Upper lobe of left lung (tissue), 6 donors: ENCODE data around the gene PAPSS2. TPM values are rescaled to one million over a fixed set of nuclear protein-coding genes. Genes with fewer than 3 reads are reported as not detected.
"Not testable (repeated sequence)": the region's sequence is repeated elsewhere in the genome, so short reads cannot be mapped to it uniquely, and the experiment has no call there.

Experiments used
- ATAC-seq, 2 donors: fragments of 200-7000 bp; cut with Tn5 transposase; one replicate each; pipeline ENCODE4 v1.9.1; 2022; ENCODE audit warnings: mild to moderate bottlenecking in 2 of 2, moderate library complexity in 2 of 2; ENCODE audit not compliant: low FRiP score in 2 of 2
- DNase-seq, 2 donors: peaks; one replicate each; pipeline ENCODE4 v3.0.0-alpha.2; 2019 to 2020
- H3K27ac ChIP-seq, 4 donors: fragments of 200-600 bp; sonication (generic); one replicate each; pipeline ENCODE4 v1.5.1; 2016 to 2019
- H3K27me3 ChIP-seq, 4 donors: fragments of 200-600 bp; sonication (generic); one replicate each; pipeline ENCODE4 v1.5.1; 2017 to 2019
- H3K36me3 ChIP-seq, 4 donors: fragments of 200-600 bp; sonication (generic); one replicate each; pipeline ENCODE4 v1.5.1; 2016 to 2019
- H3K4me1 ChIP-seq, 4 donors: fragments of 200-600 bp; sonication (generic); one replicate each; pipeline ENCODE4 v1.5.1; 2018 to 2019
- H3K4me3 ChIP-seq, 4 donors: fragments of 200-600 bp; sonication (generic); one replicate each; pipeline ENCODE4 v1.5.1; 2017 to 2019; ENCODE audit warnings: mild to moderate bottlenecking in 2 of 4, moderate library complexity in 1 of 4
- H3K9me3 ChIP-seq, 4 donors: fragments of 200-600 bp; sonication (generic); one replicate each; pipeline ENCODE4 v1.5.1; 2018 to 2019
- CTCF ChIP-seq, 6 experiments: fragments of 450-650 bp in 4 of 6; fragments of 200-600 bp in 2 of 6; sonication (generic) in 2 of 6; IDR thresholded peaks; one replicate each; pipeline ENCODE4 v1.5.1; 2016 to 2019; ENCODE audit warnings: antibody characterized with exemption in 6 of 6
- EP300 ChIP-seq, 4 donors: sonication (generic); formaldehyde crosslinking; IDR thresholded peaks; one replicate each; pipeline ENCODE4 v1.5.1; 2017; ENCODE audit warnings: antibody characterized with exemption in 4 of 4, control low read depth in 2 of 4
- POLR2A ChIP-seq, 4 donors: fragments of 450-650 bp; IDR thresholded peaks; one replicate each; pipeline ENCODE4 v1.5.1; 2016 to 2017; ENCODE audit warnings: antibody characterized with exemption in 4 of 4, mild to moderate bottlenecking in 2 of 4
- POLR2AphosphoS5 ChIP-seq, 2 donors: sonication (generic); formaldehyde crosslinking; IDR thresholded peaks; one replicate each; pipeline ENCODE4 v1.5.1; 2017; ENCODE audit warnings: antibody characterized with exemption in 2 of 2
- WGBS, 2 donors: methylation state at CpG; one replicate each; pipeline ENCODE4 v1.1.5; 2017 to 2018; 5-methylcytosine and 5-hydroxymethylcytosine counted together
- total RNA-seq, 6 donors: library from RNA; depleted of rRNA in 4 of 6; stranded (reverse); fragments of >200 nt in 4 of 6; gene quantifications; one replicate each; pipeline versions ENCODE4 v1.1.0 to v1.2.1, GENCODE V29; 2016 to 2021
- donor health status: DM: no; HTN: no; CAD: no; lungs with moderate emphysema.
- donor health status: DM: no; HTN: yes; CAD: no; lungs with severe emphysema.

The PAPSS2 gene
- 100 to 1,000 TPM in 5 of 6 donors, 10 to 100 TPM in 1; 48.2 to 217 (median 159) TPM for total RNA-seq

GRCh38 chr10:87659571-87660483 is at the start of gene PAPSS2:
Gene PAPSS2 (plus strand): TSS chr10:87659878. CDS start chr10:87659982, 104 bp downstream.
- H3K4me1 ChIP-seq, result peaks cover 26 to 58% (median 42%) of the 10 kb centered on the region in 4 donors

GRCh38 chr10:87611341-87611740 is 48.3 kb upstream of the PAPSS2 start:
- 85 to 96% methylated on average over 2 of the region's 2 CpGs for WGBS, 2 donors
- not testable (repeated sequence) for H3K9me3 ChIP-seq, ATAC-seq, DNase-seq, H3K4me3 ChIP-seq, H3K36me3 ChIP-seq, H3K4me1 ChIP-seq, H3K27me3 ChIP-seq, H3K27ac ChIP-seq

More at GRCh38 chr10:87659571-87660483, at the start of gene PAPSS2:
- Histone ChIP-seq H3K36me3 (peaks cover 0 to 8% (median 0%) of the 10 kb centered on the region in 4 donors), H3K27ac (peak within 1 kb of the TSS; percentile 88 to 98 (median 94)), H3K4me3 (peak within 1 kb of the TSS; percentile 70 to 77 (median 75)), H3K9me3 (no peaks in the 10 kb centered on the region), H3K27me3 (no peaks in the 10 kb centered on the region)
- ATAC-seq, result peak; percentile 83 to 91
- no peak for TF ChIP-seq EP300 (IDR thresholded peaks at IDR 0.05)
- peak in 2 of 4 donors; percentile 17 to 84 for TF ChIP-seq POLR2A (IDR thresholded peaks at IDR 0.05)
- no peak for TF ChIP-seq CTCF (IDR thresholded peaks at IDR 0.05)
- peak in 1 of 2 donors; percentile 54 for TF ChIP-seq POLR2AphosphoS5 (IDR thresholded peaks at IDR 0.05)
- peak; percentile 78 to 92 for DNase-seq
- 1 to 2% methylated on average over 24 to 48 of the region's 82 CpGs for WGBS, 2 donors

- Histone ChIP-seq H3K36me3 (no peaks in the 10 kb centered on the region), H3K27ac (no peak overlapping the region), H3K9me3 (peaks cover 0 to 4% (median 0%) of the 10 kb centered on the region in 4 donors), H3K27me3 (no peaks in the 10 kb centered on the region), H3K4me3 (no peak overlapping the region), H3K4me1 (peaks cover 0 to 5% (median 0%) of the 10 kb centered on the region in 4 donors)
- 90 to 100% methylated on average over 2 of the region's 2 CpGs for WGBS, 2 donors
- DNase-seq (no peak), ATAC-seq (no peak)
- no peak for TF ChIP-seq POLR2AphosphoS5 (IDR thresholded peaks at IDR 0.05)
Measured at GRCh38 chr10:87612115-87612514, 47.6 kb upstream of the PAPSS2 start.

GRCh38 chr10:87613751-87614150 is 45.9 kb upstream of the PAPSS2 start:
- DNase-seq (no peak), ATAC-seq (no peak)
- H3K4me3 ChIP-seq, result no peak overlapping the region
- no peaks in the 10 kb centered on the region for H3K36me3 ChIP-seq
- no peak overlapping the region for H3K27ac ChIP-seq
- no peak for TF ChIP-seq POLR2A (IDR thresholded peaks at IDR 0.05)
- H3K4me1 ChIP-seq, result peaks cover 0 to 11% (median 2%) of the 10 kb centered on the region in 4 donors
- peaks cover 0 to 4% (median 0%) of the 10 kb centered on the region in 4 donors for H3K9me3 ChIP-seq
- no peaks in the 10 kb centered on the region for H3K27me3 ChIP-seq
- WGBS, 2 donors, result 79 to 91% methylated on average over 2 of the region's 2 CpGs

GRCh38 chr10:87615856-87616255 is 43.8 kb upstream of the PAPSS2 start:
- Histone ChIP-seq H3K4me3 (no peak overlapping the region), H3K27me3 (no peaks in the 10 kb centered on the region), H3K4me1 (peaks cover 0 to 11% (median 5%) of the 10 kb centered on the region in 4 donors), H3K9me3 (peaks cover 0 to 4% (median 0%) of the 10 kb centered on the region in 4 donors), H3K27ac (no peak overlapping the region), H3K36me3 (no peaks in the 10 kb centered on the region)
- DNase-seq, result no peak
- 39 to 45% methylated on average over 3 of the region's 3 CpGs for whole genome bisulfite sequencing, 2 donors
- no peak for ATAC-seq
- TF ChIP-seq EP300 (IDR thresholded peaks at IDR 0.05) (no peak), CTCF (IDR thresholded peaks at IDR 0.05) (no peak), POLR2AphosphoS5 (IDR thresholded peaks at IDR 0.05) (no peak), POLR2A (IDR thresholded peaks at IDR 0.05) (no peak)

- DNase-seq, result no peak
- H3K27ac ChIP-seq, result no peak overlapping the region
- no peak overlapping the region for H3K4me3 ChIP-seq
- H3K4me1 ChIP-seq, result peaks cover 0 to 11% (median 5%) of the 10 kb centered on the region in 4 donors
- H3K9me3 ChIP-seq, result no peaks in the 10 kb centered on the region
- TF ChIP-seq EP300 (IDR thresholded peaks at IDR 0.05), result no peak
- no peak for TF ChIP-seq POLR2A (IDR thresholded peaks at IDR 0.05)
- no peak for TF ChIP-seq POLR2AphosphoS5 (IDR thresholded peaks at IDR 0.05)
- no peak for TF ChIP-seq CTCF (IDR thresholded peaks at IDR 0.05)
- H3K36me3 ChIP-seq, result no peaks in the 10 kb centered on the region
- ATAC-seq, result no peak
- H3K27me3 ChIP-seq, result no peaks in the 10 kb centered on the region
- WGBS, 2 donors, result 91 to 93% methylated on average over 1 of the region's 1 CpG
Measured at GRCh38 chr10:87617503-87617902, 42.2 kb upstream of the PAPSS2 start.
